HG02840 (cell line): Measurements from ENCODE around the gene OIT3.

Experiments
- ATAC-seq: cut with Tn5 transposase; IDR thresholded peaks from one replicate; pipeline ENCODE4 v1.9.1; 2021; ENCODE audit warnings: mild to moderate bottlenecking, moderate library complexity, moderate number of reproducible peaks; ENCODE audit not compliant: unreplicated experiment, low FRiP score

The OIT3 gene

DNA sequence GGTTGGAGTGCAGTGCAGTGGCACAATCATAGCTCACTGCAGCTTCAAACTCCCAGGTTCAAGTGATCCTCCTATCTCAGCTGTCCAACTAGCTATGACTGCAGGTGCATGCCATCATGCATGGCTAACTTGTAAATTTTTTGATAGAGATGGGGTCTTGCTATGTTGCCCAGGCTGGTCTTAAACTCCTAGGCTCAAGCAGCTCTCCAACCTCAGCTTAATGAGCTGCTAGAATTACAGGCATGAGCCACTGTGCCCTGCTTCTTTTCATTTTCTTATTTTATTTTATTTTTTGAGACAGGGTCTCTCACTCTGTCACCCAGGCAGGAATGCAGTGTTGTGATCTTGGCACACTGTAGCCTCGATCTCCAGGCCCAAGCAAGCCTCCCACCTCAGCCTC lies 53.4 kb downstream of the OIT3 start:
- no peak for ATAC-seq

DNA sequence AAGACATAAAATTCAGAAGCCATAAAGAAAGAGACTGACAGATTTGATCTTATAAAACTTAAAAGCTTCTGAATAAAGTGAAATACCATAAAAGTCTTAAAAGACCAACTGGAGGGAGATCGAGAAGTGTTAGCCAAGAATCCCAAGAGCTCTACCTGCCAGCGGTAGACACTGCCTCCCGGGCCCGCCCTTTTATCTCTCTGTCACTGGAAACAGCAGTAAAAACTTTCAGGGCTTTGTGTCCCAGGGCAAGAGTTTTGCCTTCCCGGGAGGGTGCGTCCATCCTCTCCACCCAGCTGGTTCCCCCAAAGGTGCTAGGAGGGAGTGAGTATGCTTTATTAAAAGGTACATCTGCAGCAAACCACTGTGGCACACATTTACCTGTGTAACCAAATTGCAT lies 55.2 kb downstream of the OIT3 start:
- no peak for ATAC-seq

DNA sequence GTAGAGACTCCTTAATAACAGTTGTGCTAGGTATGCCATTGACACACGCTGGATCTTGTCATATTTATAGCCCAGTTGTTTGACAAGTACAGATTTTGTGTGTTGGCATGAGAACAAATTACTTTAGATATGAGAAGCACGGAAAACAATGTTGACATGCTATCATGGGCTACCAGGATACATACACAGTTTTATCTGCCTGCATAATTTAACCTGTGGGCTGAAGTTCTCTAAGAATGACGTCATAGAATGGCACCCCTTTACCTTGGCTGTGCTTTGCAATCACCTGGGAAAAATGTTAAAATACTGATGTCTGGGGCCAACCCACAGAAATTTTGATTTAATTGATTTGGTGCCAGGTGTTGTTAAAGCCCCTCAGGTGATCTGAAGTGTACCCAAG lies 58.2 kb downstream of the OIT3 start:
- ATAC-seq: no peak

DNA sequence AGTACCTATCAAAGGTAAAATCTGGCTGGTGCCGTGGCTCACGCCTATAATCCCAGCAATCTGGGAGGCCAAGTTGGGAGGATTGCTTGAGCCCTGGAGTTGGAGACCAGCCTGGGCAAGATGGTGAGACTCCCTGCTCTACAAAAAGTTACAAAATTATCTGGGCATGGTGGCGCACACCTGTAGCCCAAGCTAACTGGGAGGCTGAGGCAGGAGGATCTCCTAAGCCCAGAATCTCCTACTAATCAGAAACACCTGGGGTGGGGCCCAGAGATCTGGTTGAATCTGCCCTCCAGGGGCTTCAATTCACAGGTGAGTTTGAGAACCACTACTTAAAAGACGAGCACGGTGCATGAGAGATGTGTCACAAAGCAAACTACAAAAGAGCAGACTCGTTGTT lies 58.6 kb downstream of the OIT3 start:
- no peak for ATAC-seq

DNA sequence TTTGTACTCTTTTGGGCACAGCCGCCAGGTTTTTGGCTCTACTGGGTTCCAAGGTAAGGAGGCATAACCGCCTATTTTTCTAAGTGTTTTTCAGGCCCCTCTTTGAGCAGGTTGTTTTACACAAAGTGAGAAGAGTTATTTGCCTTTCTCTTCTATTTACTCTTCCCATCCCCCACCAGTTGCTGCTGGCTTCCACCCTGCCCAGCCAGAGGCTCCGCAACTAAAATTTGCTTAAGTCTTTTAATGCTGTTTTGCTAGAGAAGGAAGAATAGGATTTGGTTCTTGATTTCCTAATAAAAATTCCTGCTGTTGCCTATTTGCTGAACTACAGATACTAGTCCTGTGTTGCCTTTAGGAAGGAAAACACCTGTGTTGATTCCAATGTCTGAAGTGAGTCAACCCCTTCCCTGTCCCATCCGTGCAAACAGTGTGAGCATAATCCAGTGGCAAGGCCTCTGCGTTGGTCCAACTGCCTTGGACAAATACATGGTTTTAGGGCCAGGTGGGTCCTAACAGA lies 59.2 kb downstream of the OIT3 start:
- no peak for ATAC-seq

DNA sequence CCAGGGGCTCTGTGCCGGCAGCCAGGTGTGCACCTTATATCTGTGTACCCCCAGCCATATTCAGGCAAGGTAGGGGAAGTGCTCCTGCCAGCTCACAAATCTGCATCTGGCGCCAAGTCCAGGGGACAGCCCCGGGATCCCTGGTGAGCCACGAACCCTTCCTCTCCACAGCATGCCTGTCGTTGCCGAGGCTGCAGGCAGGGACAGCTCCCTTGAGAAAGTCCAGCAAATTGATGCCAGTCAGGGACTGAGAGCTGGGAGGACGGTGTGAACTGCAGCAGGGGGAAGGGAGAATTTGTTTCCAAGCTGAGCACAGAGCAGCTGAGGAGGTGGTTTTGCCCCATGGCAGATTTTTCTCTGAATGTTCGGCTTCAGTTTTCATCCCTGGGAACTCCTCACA lies 60.1 kb downstream of the OIT3 start:
- no peak for ATAC-seq

DNA sequence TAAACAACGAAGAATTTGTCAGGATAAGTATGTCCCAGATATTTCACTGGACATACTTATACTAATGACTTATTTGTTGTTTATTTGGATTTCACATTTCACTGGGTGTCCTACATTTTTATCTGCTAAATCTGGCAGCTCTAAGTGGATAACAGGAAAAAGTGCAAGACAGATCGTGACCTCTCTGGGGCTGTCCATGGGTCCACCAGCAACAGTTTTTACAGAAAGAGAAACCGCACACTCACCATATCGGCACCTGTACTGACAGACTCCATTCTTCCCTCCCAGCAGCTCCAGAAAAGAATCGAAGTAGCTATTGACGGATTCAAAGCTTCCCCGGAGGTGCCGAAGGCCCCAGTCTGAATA lies 60.7 kb downstream of the OIT3 start:
- no peak for ATAC-seq

DNA sequence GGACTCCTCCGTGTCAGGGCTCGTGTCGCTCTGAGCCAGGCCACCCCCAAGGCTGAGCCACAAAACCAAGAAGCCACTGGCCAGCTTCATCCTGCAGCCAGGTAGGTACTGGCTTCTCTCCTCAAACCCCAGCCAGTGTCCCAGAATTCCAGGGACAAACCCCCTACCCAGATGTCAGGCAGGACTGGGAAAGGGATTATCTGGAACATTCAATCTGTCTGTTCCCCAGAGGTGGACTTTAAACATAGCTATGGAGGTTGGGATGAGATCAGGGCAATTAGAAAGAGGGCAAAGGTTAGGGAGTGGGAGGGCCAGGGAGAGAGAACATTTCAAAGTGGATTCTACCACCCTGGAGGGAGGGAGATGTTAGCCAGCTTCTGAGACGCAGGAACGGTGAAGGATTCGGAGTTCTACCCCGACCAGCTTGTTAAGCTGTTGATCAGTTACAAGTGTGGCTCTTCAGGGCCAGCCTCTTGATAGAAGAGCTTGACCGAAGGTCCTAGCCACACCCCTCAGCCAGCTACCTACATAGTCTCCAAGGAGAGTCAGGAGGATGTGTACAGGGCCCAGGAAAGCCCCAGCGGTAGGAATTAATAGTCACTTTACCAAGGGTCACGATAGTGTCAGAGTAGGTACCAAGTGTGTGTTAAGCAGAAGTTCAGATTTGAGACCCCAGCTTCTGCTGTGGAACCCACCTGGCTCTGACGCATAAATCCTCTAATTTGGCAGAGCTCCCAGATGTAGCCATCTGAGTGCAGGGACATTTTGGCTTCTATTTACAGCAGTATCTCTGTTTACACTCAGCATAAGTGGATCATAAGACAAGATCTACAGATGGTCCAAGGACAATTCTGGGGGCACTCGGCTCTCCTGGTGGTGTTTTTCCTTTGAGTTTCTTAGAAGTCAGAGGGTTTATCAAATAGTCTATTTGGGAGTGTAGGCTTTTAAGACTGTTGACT lies 61.3 kb downstream of the OIT3 start, which contains the start of gene PLA2G12B:
PLA2G12B (minus strand) TSS at position 211 of the 959 bp plus-strand sequence; CDS start at position 90, 121 bp downstream.
- no peak for ATAC-seq

DNA sequence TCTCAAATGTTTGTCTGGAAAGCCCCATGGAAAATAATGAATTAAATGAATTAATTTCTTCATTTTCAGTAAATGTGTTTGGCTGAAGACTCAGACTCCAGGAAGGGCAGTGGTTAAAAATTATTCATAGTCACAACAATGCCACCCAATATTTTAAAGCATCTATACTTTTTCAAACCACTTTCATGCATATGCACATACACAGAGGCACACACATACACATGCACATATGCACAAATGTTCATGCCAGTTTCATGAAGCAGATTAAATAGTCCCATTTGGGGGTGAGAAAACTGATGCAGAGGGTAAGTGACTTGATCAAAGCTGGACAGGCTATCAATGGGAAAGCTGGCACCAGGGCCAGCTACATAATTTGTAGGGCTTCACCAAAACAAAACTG lies 62.5 kb downstream of the OIT3 start:
- no peak for ATAC-seq

DNA sequence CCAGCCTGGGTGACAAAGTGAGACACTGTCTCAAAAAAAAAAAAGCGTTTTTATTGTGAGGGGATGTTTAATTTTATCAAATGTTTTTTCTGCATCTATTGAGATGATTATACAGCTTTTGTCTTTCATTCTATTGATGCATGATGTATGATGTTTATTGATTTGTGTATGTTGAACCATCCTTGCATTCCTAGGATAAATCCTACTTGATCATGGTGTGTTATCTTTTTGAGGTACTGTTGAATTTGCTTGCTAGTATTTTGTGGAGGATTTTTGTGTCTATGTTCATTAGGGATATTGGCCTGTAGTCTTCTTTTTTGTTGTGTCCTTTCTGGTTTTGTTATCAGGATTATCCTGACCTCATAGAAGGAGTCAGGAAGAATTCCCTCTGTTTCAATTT lies 83.3 kb downstream of the OIT3 start:
- ATAC-seq: no peak

DNA sequence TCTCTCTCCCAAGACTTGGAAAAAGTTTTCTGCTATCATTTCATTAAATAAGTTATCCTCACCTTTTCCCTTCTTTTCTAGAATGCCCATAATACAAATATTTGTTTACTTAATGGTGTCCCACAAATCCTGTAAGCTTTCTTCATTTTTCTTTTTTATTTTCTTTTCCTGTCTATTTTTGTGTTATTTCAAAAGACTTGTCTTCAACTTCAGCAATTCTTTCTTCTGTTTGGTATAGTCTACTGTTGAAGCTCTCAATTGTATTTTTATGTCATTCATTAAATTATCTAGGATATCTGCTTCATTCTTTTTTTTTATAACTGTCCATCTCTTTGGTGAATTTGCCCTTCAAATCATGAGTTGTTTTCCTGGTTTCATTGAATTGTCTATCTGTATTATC lies 86.2 kb downstream of the OIT3 start:
- ATAC-seq: no peak

DNA sequence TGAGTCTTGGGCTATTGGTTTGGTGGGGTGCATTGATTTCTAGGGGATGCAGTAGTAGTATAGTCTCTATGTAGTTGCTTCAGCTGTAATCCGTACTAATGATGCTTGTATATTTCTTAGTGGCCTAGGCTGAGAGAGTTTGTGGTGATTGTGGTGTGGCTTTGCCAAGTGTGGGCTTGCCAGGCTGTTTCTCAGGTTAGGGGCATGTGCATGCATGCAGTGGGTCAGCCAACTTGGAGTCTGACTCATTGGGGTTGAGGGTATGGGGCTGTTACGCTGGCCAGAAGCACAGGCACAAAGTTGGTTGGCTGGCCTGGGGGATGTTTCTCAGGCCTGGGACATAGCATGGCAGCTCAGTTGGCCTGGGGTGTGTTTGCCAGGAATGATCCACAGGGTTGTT lies 86.8 kb downstream of the OIT3 start:
- no peak for ATAC-seq

DNA sequence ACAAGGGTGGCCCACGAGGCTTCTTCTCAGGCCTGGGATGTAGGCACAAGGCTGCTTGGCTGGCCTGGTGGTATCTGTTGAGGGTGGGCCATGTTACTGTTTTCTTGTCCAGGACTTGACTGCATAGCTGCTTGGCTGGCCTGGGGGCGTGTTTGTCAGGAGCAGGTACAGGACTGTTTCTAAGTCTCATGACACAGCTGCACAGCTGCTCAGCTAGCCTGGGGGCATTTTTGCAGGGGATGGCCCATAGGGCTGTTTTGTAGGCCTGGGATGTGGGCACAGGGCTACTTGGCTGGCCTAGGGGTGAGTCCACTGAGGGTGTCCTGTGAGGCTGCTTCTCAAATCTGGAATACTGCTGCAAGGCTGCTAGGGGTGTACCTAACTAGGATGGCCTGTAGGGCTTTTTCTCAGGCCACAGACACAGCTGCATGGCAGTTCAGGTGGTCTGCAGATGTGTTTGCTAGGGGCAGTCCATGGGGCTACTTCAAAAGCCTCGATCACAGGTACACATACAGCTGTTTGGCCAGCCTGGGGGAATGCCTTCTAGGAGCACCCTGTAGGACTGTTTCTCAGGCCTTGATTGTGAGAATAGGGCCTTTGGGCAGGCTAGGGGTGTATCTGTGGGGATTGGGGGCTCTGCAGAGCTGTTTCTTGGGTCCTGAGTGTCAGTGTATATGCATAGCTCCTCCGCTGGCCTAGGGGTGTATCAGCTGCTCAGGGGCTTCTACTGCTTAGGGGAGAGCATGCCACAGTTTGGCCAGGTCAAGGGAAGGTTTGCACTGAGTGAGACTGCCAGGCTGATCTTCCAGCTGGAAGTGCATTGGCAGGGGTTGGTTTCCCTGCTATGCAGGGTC lies 87.7 kb downstream of the OIT3 start:
- ATAC-seq: no peak

DNA sequence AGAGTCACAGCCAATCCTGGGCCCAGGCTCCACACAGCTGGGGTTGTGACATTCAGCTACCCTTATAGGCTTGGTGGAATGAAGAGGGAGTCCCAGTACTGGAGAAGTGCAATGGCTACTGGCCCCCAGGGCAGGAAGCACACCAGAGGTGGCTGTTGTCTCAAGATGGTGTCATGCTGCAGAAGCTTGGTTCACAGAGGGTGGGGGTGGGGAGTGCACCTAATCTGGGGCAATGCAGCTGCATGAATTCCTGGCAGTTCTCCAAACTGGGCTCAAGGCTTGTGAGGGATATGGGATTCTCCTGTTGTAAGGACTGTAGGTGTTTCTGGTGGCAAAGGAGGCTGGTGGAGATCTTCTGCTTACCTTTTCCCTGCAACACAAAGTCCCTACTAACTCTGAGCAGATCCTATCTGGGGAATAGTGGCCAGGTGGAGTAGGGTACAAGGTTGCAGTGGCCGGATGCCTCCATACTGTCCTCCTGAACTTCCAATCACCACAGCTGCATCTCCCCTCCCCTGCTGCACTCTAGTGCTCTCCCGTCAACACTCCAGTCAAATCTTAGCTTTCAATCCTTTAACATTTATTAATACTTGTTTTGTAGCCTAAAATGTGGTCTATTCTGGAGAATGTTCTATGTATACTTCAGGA lies 88.5 kb downstream of the OIT3 start:
- ATAC-seq: no peak
